ENCODE data around the gene DENND1B.
"Not testable (repeated sequence)": the region's sequence is repeated elsewhere in the genome, so short reads cannot be mapped to it uniquely, and the experiment has no call there.

DENND1B gene

DNA sequence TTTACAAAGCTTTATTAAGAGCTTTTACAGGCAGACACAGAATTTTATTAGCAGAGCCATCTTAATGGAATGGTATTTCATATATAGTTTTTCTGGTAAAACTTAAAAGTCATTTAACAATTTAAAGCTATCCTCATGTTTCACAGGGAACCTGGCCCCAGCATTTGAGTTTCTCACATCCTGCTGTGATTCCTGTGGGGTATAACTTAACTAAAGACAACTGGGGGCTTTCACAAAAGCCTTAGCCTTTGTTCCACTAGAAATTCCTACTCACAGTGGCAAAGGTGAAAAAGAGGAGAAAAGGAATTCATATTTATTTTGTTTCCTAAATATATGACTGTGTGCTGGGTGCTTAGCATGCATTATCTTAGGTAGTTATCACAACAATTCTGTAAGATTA, 233.9 kb downstream of the DENND1B start:
- no peak for FAIRE-seq

DNA sequence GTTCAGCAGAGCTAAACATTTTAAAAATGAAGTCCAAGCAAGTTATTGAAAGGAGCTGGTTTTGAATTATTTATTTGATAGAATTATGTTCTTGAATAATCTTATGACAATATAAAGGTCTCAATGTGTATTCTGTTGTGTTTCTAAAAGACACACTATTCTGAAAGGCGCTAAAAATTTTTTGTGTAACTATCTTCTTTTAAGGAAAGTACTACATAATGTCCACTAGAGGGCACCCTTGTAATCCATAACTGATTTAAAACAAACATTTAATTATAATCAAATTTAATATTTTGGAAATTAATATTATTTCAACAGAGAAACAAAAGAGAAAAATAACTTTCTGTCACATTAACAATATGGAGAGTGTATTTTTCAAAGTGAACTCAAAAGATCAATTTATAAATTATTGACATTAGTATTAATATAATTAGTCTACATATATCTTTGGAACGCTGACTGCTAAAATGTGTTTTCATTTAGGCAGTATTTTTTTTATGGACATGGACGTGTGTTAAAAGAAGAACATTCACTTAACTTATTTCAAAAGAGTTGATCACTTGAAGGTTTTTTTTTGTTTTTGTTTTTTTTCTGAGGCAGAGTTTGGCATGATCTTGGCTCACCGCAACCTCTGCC, 248.4 kb downstream of the DENND1B start:
- FAIRE-seq, result peak; percentile 98

DNA sequence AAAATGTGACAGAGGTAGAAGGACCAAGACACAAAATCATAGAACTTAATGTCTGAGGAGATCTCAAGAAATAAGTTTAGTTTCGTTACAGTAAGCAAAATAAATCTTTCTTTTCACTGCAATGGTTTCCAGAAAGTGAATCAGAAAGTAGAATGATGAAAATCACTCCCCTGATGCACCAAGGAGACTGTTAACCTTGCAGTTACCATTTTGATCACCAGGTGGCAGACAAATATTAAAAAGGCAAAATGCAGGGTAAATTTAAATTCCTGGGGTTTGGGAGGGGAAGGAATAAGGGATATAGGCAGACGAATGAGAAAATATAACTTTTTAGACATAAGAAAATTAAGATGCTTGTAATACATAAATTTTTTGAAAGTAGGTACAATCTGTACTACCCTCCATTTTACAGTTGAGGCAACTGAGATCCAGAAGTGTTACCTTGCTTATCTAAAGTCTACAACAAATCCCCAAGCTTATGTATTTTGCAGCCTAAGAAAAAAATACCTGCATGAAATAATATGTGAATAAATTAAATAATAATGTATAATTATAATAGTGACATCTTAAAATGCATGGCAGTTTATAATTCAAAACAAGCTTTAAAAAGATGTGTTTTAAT, 254.1 kb downstream of the DENND1B start:
- peak; percentile 97 for FAIRE-seq

DNA sequence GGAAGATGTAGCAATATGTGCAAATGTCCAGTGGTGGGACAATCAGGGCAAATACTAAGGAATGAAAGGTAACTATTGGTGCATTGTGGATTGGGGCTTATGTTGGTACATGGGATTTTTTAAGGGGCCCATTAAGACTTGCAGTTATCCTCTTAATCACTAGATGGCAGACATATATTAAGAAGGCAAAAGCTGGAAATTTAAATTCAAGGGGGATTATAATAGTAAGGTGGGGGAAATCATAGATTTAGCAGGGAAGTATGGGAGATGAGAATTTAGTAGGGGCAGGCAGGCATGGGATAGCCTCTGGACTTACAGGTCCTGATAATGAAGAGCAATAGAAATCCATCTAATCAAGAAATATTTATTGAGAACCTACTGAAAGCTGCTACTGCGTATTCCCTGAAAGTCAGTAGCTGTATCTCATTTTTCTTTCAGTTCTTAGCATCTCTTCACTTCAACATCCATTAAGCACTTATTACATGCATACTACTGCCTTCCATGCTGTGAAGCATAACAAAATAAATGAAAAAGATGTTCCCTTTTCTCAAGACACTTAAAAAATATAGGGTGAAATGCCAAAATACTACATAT, 255.4 kb downstream of the DENND1B start:
- no peak for FAIRE-seq

DNA sequence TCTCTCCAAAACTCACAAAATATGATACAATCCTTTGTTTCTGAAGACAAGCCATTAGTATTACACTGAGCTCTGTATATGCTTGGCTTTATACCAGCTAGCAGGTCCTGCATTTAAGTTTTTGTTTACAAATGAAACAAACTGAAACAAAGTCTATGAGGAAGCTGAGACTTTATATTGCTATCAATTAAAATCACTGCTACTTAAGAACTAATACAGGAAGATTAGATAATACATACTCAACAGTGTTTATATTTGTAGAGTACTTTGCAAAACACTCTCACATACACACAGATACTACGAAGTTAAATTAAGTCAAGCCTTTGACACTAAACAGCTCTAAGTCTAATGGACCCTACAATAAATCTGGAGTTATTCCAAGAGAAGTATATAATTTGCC, 259.9 kb downstream of the DENND1B start:
- FAIRE-seq, result no peak

DNA sequence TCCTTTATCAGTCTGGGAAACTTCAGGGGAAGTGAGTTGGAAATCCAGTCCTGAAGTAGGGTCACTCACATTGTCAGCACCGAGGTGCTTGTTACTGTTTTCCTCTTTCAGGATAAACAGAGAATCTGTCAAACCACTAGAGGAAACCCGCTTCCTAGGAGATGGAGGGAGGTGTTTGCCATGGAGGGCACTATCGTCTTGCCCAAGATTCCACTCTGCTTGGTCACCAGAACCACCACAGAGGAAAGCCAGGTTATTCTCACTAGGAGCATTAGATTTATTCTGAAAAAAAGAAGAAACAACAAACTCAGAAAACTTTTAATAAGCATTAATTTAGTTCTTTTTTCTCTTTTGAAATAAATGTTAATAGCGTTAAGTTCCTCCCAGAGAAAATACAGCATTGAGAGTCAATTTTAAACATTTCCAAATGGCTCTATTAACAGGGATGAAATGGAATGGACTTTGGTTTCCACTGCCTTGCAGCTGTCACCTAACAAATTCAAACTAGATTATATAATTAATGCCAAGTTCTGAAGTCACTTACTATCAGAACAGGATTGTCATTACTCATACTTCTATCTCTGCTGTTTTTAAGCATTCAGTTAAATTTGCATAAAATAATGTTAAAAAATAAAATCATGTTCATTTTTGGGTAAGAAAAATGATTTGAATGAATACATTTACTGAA, 264.4 kb downstream of the DENND1B start:
- FAIRE-seq, result no peak

DNA sequence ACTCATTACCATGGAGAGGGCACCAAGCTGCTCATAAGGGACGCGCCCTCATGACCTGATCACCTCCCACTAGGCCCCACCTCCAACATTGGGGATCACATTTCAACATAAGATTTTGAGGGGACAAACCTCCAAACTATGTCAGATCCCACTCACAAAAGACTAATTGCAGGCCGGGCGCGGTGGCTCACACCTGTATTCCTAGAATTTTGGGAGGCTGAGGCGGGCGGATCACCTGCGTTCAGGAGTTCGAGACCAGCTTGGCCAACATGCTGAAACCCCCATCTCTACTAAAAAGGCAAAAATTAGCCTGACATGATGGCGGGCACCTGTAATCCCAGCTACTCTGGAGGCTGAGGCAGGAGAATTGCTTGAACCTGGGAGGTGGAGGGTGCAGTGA, 278.6 kb downstream of the DENND1B start:
- no peak for FAIRE-seq

DNA sequence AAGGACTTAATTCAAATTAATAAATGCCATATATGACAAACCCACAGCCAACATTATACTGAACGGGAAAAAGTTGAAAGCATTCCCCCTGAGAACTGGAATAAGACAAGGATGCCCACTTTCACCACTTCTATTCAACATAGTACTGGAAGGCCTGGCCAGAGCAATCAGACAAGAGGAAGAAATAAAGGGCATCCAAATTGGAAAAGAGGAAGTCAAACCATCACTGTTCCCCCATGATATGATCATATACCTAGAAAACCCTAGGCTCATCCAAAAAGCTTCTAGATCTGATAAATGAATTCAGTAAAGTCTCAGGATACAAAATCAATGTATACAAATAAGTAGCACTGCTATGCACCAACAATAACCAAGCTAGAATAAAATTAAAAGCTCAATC, 283.8 kb downstream of the DENND1B start:
- FAIRE-seq, result not testable (repeated sequence)

DNA sequence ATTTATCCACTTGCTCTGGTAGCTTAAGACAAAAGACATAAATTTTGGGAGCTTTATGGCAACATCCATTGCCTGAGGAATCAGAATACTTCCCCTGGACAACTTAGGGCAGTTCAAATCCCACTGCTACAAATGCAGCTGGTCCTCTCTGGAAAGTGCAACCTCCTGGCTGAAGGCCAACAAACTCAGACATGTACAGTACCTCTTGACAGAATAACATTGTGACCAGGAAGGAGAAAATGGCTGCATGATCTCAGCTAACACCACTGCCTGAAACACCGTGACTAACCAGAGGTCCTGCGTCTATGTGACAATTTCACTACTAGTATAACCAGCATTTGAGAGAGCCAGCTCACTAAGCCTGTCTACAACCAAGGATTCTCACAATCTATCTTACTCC, 288.3 kb downstream of the DENND1B start:
- no peak for FAIRE-seq

DNA sequence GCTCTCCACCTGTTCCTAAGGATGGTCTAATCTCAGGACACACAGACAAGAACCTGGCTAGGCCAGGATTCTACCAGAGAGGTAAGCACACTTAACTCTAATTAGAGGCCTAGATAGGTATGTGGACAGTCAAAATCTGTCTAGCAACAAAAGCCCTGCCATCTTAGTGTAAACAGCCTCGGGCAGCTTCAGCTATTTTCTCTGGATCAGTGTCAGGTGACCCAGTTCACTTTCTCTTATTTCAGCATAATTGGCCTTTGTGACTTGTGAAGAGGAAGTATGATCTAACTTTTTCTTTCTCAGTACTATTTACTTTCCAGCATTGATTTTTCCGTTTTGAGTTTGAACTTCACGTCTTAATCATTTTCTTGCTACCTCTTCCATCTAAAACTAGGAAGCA, 289.5 kb downstream of the DENND1B start:
- FAIRE-seq, result no peak

DNA sequence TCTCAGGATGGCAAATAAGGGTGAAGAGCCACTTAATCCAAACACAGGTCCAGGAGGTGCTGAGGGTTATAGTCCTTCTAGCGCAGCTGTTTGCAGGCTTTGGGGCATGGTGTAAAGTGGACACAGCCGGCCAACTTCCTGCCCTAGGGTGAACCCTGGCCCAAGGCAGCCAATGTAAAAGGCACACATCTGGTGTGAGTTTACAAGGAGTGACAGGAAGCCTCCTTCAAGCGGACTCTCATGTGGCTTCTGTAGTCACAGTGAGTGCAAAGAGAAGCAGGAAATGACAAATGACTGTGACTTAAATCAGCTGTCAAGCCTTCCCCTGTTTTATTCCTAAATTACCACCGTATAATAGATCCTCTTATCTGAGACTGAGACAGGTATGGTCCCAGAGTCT, 294.2 kb downstream of the DENND1B start:
- no peak for FAIRE-seq

DNA sequence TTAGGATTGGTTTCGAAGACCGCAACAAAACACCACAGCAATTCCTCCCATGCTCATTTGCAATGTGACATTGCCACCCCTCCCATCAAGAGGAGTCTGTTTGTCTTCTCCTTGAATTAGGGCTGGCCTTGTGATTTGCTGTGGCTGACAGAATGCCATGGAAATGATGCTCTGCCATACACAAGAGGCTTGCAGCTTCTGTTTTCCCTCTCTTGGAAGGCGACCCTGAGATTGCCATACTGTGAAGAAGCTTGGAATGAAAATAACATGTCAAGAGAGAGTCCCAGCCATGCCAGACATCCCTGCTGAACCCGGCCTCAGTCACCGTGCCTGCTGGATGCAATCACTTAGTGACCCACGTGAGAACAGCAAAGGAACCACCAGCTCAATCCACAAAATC, 294.8 kb downstream of the DENND1B start:
- FAIRE-seq, result no peak

DNA sequence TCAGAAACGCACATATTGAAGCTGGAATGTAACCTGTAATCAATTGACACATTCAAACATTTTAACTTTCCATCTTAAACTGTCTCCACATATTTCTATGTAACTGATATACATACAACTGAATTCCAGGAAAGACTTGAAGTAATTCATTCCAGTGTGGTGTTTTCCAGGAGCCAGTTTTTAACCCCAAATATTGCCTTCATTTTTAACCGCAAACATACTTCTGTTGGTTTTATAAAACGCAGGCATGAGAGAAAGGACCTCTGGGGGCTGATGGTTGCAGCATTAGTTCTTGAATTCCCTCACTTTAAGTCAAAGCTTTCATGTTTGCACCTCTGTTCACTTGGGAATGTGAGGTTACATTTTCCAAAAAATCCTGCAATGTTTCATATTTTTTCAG, 303.1 kb downstream of the DENND1B start:
- FAIRE-seq, result no peak

DNA sequence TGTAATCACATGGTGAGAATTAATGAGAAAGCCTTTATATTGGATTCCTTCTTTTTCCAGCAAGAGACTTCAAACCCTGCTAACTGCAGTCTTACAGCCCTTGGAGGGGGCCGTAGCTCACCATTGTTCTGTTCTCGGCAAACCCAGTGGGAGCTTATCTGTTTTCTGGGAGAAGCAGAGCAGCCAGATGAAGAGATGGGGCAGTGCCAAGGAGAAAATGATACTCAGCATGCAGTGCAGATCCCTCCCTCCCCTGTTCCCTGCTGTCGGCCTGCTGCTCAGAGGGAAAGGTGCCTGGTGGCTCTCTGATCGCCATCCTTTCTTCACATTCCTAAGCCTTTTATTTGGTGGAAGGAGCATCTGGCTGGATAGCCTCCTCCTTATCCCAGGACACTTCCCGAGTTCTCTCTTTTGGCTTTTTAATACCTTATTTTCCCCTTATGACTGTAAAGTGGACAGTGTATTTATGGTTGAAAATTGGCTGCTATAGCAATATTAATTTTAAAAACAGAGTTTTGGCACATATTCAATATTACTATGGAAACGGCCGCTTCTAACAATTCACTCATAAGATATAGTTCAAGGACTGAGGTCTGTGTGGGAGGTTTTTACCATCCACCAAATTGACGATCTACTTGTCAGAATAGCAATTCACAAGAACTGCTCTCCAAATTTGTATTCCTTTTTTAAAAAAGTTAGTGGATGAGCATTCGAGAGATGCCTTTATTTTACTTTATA, 303.9 kb downstream of the DENND1B start:
- no peak for FAIRE-seq

DNA sequence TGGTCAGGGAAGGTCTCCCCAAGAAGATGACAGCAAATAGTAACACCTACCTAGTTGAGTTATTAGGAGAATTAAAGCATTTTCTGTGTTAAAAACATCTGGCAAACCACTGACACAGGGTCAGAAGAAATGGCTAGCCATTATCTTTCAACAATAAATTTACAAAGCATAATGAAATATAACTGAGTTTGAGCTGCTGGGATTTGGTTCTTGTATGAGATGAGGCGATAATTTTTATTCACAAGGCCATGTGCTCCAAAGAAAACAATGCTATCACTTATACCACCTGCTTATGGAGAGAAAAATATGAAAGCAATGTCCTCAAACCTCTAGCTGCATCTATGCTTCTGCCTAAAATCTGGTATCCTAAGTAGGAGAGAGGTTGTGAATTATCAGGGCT, 304.9 kb downstream of the DENND1B start:
- FAIRE-seq, result no peak

DNA sequence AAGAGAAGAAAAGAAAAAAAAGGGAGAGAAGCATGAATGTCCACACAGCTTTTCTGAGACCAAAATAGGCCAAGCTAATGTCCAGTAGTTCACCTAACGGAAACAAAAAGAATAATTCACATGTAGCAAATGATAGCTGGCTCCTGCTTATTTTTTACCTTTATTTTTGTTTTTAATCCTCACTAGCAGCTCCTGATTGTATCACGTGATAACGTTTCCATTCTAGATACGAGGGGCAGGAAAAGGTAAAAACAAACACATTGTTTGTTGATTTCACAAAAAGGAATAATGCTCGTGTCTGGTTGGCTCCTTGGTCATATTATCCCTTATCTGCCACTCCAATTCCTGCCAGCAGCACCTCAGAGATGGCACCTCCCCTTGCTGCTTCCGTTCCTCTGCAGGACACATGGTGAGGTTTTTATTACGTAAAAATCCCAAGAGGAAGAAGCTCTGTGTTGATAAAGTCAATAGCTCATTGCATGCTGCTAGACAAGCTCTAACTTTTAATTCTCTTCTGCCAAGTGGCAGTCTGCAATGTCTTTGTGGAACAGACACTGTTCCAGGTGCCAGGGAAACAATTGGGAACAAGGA, 305.6 kb downstream of the DENND1B start:
- FAIRE-seq, result no peak

DNA sequence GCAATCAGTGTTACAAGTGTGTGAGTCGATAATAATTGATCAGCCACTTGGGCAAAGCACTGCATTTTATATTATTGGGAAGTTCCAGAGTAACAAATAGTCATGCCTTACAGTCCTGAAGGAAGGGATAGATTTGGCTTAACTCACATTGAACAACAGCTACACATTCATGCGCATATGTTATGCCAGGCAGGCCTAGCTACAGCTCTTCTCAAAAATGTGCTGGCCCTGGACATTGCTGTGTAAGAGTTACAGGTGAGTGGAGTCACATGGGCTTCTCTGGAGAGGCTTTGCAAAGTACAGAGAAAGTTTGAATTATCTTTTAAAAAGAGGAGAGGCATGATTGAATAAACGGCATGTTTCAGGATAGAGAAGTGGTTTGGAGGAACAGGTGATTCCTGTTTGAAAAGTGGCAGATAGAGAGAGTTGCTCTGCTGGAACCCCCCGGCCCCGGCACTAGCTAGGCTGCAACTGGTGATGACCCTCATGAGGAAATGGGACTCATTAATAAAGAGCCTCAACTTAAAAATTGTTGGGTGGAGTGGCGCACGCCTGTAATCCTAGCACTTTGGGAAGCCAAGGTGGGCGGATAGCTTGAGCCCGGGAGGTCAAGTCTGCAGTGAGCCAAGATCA, 306.6 kb downstream of the DENND1B start:
- FAIRE-seq, result no peak

DNA sequence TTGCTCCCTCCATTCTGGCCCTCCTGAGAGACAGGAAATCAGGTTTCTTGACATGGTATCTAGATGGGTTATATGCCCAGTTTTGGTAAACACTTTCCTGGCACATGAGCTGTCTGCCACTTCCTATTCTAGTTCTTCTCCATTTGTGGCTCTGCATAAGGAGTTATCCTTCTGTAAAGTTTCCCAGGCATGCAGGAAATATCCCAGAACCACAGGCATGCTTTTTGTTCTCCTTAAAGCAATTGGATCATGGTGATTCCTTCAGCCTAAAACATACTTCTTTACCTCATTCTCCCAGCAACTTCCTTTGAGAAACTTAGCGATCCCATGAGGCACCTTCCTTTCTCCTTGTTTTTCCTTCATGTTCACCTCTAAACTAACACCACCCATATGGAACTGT, 307.4 kb downstream of the DENND1B start:
- no peak for FAIRE-seq

DNA sequence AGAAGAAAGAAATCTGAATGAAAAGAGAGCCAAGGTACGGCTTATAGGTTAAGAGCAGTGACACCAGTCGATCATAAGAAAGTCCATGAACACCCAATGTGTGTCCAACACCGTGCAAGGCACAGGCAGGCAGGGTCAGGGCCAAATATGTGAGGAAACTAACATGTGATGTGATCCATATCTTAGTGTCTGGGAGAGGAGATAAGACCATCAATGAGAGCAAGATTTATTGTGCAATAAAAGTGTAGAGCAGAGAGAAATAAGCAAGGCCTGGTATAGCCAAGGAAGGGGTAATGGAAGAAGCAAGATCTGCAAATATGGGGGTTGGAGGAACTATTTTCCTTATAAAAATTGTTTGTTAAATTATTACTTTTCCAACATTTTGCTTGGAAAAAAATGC, 308.5 kb downstream of the DENND1B start:
- no peak for FAIRE-seq

DNA sequence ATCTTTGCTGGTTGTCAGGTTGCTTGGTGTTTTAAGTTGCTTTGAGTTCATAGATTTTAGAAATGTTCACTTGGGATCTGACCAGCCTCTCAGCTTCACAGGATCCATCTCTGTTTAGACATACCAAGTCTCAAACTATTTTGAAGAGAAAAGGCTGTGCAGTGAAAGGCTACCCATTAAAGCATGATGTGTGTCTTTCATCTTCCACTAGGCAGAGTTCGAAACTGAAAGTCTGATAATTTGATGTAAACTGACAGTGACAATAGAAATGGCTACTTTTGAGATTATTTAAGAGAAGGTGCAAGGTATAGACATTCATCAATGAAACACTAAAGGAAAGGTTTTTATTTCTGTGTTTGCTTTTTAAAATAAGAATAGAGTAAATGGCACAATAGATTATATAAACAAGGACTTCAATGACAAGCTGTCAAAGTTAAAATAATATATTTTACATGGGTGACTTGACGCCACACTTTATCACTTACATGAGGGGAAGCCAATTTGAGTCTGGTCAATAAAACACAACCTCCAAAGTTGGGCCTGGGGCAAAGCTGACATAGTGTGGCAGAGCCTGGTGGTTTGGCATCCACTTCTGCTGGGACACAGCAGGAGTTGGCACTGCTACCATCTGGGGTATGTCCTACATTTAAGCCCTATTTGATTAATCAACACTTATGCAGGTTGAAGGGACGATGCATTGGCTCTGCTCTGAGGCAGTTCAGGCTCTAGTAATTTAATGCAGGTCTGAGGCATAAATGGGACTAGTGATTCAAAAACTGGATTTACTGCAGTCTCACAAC, 309.6 kb downstream of the DENND1B start:
- FAIRE-seq, result no peak

DNA sequence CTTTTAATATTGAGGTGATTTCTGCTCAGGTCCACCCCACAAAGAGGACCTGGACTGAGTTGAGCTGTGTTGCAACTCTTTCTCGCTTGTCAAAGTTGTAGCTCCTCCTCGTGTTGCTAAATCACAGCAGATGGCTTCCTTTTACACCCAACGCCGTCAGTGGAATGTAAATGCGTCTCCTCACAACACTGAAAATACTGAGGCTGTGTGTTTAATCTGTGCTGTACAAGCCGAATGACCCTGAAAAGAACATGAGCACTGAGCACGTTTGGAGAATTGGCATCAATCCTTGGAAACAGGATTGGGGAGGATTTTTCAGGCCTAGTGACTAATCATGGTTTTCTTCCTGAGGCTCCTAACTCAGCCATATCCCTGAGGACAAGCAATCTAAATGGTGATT, 311.2 kb downstream of the DENND1B start:
- FAIRE-seq, result no peak

DNA sequence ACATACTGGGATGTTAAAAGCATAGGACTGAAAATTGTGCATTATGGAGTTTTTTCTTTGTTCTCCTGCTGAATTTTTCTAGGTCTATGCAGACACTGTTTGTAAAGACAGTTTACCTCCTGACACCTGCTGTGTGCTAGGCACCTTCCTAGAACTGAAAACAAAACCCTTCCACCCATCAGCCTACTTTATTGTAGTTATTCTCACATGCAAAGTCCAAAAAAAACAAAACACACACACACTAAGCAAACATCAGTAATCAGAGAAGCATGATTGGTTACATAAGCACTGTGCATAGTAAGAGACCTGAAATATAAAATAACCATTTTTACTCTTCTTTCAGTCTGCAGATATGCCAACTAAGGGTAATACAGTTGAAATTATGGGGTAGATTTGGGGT, 312.1 kb downstream of the DENND1B start:
- FAIRE-seq, result no peak

All from islet of Langerhans (tissue), 1 donor.